Retinal pigment epithelial cell (primary cell): ENCODE data around the gene GPX3.
A peak's percentile ranks its signal among the peaks of the same experiment; 100 is the strongest.

Experiments used
- DNase-seq: peaks from one replicate; pipeline ENCODE4 v3.0.0-alpha.2; 2010; ENCODE audit warnings: low read depth
- H3K4me3 ChIP-seq: 2 replicates; pipeline ENCODE4 v1.5.1; 2011; ENCODE audit warnings: mild to moderate bottlenecking, low read length, control low read depth, moderate library complexity
- CTCF ChIP-seq: conservative IDR thresholded peaks from 2 replicates; pipeline ENCODE4 v1.5.1; 2011; ENCODE audit warnings: low read depth, low read length, control low read depth, inconsistent platforms

The GPX3 gene

GRCh38 chr5:151056379-151057325 is 36.3 kb downstream of the GPX3 start:
- DNase-seq, result no peak
- H3K4me3 ChIP-seq, result no peak overlapping the region
- no peak for TF ChIP-seq CTCF

GRCh38 chr5:151058301-151058700 is 37.9 kb downstream of the GPX3 start:
- no peak overlapping the region for H3K4me3 ChIP-seq
- DNase-seq, result no peak

GRCh38 chr5:151058891-151059489 is 38.6 kb downstream of the GPX3 start:
- no peak for DNase-seq
- no peak overlapping the region for H3K4me3 ChIP-seq
- no peak for TF ChIP-seq CTCF

More at GRCh38 chr5:151058301-151058700, 37.9 kb downstream of the GPX3 start:
- TF ChIP-seq CTCF, result peak; percentile 22

- TF ChIP-seq CTCF, result no peak
- DNase-seq, result no peak
- H3K4me3 ChIP-seq, result no peak overlapping the region
Measured at GRCh38 chr5:151060742-151061141, 40.4 kb downstream of the GPX3 start.

- H3K4me3 ChIP-seq, result no peak overlapping the region
- TF ChIP-seq CTCF, result no peak
- DNase-seq, result no peak
Measured at GRCh38 chr5:151062405-151063141, 42.2 kb downstream of the GPX3 start.

- no peak for TF ChIP-seq CTCF
- DNase-seq, result no peak
- H3K4me3 ChIP-seq, result no peak overlapping the region
Measured at GRCh38 chr5:151063142-151063989, 43.0 kb downstream of the GPX3 start.
